ENCODE results near the gene CCDC177.
"Not testable (repeated sequence)": the region's sequence is repeated elsewhere in the genome, so short reads cannot be mapped to it uniquely, and the experiment has no call there.

The CCDC177 gene

DNA sequence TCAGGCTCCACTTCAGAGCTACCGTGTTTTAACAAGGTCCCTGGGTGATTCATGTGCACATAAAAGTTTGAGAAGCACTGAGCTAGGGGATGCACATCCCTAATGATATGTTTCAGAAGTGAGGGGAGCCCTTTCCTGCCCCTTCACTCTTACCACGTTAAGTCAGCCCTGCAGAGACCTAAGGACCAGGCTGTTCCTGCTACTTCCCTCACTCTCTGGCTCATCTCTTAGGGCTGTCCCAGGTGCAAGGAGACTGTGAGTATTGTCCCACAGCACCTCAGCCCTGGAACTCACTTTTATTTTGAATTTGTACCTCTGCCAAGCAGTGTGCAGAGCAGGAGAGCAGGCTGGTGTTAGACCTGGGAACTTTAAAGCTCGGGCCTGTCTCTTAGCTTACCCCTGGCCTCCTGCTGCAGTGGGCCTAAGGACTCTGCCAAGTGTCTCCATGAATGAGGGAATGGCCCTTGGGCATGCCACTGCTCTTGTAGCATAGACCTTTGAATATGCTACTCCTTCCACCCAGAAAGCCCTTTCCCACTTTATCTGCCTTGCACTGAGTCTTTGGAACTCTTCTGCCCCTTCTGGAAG lies 25.7 kb upstream of the CCDC177 start:
- no peak for DNase-seq (ENCODE audit: low read depth in 2 of 2)

DNA sequence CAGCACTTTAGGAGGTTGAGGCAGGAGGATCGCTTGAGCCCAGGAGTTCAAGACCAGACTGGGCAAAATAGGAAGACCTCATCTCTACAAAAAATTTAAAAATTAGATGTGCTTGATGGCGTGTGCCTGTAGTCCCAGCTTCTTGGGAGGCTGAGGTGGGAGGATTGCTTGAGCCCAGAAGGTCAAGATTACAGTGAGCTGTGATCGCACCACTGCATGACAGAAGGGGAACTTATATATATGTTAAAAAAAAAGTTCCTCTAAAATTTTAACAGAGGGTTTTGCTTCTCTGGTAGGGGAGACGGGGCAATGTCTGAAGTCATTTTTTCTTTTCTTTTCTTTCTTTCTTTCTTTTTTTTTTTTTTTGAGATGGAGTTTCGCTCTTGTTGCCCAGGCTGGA lies 24.8 kb upstream of the CCDC177 start:
- DNase-seq (ENCODE audit: low read depth in 2 of 2), result not testable (repeated sequence)

DNA sequence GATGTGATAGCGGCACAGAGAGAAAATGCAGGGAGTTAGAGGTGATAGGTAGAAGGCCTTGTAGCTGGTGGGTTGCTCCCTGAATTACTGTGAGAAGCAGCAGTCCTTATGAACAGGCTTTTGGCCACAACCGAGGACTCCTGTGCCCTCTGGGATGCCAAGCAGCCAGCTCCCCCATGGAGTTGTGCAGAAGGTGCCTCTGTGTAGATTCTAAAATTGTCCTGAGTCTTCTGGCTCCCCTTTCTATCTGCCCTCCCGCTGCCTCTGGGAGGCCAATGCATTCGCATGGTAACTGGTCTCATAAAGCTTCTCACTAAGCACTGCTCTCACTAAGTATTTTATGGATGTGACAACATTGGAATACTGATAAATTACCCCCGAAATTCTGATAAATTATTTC lies 20.7 kb upstream of the CCDC177 start:
- DNase-seq (ENCODE audit: low read depth in 2 of 2), result no peak

DNA sequence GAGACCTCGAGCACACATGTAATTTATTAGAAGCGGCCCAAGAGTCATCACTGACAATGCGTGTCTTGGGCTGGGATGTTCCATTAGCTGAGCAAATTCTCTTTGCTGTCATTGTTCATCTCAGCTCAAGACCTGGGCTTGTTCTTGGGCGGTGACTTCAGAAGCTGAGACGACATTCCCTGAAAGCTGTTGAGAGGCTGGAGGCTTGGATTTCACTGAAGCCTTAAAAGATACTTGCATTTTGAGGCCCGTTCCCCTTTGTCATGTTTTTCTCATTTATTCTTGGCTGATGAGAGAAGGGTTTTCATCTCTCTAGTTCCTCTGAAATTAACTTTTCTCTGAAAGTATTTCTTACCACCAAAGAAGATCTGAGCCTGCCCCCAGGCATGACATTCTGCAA lies 20.2 kb upstream of the CCDC177 start:
- DNase-seq (ENCODE audit: low read depth in 2 of 2), result no peak

DNA sequence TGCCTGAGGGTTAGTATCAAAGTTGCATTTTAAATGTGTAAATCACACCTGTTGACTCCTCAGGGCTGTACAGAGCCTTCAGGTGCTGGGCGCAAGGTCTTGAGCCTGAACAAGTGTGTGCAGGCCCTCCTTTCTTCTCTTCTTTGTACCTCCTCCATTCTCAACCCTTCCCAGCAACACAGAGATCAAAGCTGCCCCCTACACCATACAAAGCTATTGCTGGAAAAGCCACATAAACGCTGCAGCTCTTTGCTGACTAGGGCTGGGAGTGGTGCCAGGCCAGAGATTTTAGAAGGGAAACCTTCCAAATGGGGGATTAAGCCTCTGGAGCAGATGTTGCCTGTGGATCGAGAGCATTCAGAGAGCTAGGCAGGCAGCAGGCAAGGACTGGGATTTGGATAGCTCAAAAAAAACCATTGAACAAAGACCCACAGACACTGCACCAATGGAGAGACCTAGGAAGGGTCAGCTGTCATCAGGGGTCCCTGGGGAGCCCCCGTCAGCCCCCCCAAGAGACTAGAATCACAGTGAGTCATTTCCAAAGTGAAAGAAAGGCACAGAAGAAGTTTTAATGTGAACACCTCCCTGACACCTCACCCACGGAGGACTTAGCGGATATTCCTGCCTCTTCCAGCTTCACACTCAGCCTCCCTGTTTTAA lies 18.5 kb upstream of the CCDC177 start:
- no peak for DNase-seq (ENCODE audit: low read depth in 2 of 2)

DNA sequence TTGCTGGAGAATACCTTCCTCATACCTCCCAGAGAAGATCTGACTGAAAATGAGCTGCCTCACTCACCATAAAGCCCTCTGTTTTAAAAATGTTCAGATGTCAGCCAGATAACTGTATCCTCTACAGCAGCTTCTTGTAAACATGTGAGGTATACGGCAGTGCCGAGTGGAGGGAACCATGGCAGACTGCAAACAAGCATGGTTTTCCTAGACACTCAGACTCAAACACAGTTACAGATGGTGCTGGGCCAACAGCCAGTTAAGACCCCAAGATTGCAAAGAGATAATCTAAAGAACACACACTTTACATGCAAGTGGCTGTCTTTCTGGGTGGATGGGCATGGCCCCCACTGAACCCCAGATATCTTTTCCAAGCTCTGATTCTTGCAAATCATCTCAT lies 16.6 kb upstream of the CCDC177 start:
- DNase-seq (ENCODE audit: low read depth in 2 of 2), result no peak

DNA sequence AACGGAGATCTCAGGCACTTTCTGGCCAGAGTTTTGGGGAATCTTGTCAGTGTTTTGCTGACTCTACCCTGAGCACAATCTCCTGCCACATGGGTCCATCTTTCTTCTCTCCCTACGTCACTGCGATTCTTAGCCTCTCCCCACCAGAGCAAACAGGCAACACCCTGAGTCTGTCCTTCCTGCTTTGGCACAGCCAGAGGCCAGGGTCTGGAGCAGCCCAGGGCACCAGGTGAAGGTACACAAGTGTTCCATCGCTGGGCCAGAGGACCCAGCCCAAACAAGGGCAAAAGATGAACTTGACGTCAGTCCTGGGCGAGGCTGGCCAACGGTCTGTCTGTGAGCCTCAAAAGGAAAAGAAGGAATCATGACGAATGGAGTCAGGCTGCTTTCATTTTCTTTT lies 12.7 kb upstream of the CCDC177 start:
- no peak for DNase-seq (ENCODE audit: low read depth in 2 of 2)

DNA sequence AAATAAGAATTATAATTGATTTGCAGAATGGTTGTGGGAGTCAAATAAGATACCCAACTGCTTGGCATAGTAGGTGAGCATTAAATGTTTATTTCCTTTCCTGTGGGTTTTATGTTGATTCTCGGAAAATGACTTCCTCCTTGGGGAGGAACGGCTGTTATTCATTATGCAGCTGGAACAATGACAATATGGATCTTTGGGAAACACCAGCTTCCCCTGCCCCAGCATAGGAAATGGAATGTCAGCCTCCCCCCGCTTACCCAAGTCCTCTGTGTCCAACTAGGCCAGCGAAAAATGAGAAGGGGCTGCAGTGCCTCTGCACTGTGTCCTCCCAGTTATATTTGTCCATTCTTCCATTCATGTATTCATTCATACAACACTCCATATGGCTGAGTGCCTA lies 11.7 kb upstream of the CCDC177 start:
- no peak for DNase-seq (ENCODE audit: low read depth in 2 of 2)

DNA sequence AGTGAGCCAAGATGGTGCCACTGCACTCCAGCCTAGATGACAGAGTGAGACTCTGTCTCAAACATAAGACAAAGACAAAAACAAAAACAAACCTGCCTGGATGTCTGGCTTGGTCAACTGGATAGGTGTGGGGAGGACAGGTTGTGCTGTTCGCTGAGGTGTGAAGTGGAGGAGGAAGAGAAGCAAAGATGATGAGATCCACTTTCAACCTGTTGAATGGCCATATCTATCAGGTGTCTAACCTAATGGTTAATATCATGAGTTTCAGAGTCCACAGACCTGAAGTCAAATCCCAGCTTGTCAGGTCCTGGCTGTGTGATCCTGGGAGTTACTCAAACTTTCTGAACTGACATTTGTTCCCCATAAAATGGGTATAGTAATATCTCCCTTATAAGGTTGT lies 9.7 kb upstream of the CCDC177 start:
- no peak for DNase-seq (ENCODE audit: low read depth in 2 of 2)

DNA sequence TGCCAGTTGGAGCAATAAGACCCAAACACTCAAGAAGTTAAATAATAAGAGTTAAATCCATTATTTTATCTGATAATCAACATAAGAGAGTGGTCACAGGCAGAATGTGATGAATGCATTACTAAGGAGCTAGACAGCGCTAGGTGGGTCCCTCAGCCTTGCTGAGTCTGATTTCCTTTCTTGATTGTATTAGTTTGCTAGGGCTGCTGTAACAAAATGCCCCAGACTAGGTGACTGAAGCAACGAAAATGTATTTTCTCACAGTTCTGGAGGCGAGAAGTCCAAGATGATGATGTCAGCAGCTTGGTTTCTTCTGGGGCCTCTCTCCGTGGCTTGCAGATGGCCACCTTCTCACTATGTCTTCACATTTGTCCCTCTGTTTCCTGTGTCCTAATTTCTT lies 8.2 kb upstream of the CCDC177 start:
- no peak for DNase-seq (ENCODE audit: low read depth in 2 of 2)

DNA sequence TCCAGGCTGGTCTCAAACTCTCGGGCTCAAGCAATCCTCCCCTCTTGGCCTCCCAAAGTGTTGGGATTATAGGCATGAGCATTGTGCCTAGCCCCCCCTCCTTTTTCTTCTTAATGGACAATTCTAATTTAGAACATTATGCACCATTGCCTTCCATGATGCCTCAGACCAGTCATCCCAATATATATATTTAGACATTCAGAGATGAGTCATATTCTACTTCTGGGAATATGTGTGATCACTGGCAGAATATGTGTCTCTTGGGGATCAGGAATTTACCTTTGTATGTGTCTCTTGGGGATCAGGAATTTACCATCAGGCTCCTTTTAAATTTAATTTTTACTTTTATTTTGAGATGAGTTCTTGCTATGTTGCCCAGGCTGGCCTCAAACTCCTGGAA lies 7.5 kb upstream of the CCDC177 start:
- DNase-seq (ENCODE audit: low read depth in 2 of 2), result no peak

DNA sequence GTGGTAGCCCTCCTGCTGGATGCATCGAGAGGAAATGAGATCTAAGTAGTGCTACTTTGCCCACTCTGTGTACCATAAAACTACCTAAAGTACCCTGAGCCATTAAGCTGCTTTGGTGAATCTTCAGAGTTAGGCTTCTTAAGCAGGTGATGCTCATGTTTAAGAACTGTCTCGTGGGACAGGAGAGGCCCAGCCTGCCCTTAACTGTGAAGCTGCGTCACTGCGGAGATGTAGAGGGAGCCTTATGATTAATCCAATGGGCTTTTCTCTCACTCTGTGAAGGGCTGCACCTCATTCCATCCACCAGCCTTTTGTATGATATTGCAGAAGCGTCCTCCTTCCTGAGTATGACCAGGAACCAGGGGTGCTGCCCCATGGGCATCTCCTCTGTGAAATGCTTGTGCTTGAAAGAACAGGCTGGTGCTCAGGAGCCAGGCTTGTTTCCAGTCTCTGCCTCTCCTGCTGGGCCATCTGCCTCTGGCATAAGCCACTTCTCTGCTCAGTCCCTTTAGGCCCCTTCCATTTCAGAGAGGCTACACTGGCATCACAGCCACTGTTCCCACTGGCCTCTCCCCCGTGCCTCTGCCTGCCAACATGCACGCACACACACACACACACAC lies 6.8 kb upstream of the CCDC177 start:
- DNase-seq (ENCODE audit: low read depth in 2 of 2), result no peak

DNA sequence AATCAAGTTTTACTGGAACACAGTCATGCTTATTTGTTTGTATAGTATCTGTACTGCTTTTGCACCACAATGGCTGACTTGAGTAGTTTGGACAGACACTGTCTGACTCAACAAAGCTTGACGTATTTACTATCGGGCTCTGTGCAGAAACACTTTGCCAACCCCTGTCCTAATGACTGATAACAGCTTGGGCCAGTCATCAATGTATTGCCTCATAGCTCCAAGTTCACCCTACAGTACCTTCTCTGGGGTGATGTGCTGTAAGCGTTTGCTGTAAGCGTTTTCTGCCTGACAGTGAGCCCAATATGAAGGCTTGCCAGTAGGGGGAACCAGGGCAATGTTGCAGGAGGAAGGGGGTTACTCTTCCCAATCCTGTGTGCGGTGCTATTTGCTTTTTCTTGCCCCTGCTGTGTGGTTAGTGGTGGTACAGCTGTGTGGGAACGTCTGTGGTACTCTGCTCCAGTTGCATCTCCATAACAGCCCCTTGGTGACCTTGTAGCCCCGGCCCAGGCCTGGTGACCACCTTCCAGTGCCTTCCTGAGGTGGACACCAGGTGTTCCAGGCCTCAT lies 5.4 kb upstream of the CCDC177 start:
- DNase-seq (ENCODE audit: low read depth in 2 of 2), result no peak

DNA sequence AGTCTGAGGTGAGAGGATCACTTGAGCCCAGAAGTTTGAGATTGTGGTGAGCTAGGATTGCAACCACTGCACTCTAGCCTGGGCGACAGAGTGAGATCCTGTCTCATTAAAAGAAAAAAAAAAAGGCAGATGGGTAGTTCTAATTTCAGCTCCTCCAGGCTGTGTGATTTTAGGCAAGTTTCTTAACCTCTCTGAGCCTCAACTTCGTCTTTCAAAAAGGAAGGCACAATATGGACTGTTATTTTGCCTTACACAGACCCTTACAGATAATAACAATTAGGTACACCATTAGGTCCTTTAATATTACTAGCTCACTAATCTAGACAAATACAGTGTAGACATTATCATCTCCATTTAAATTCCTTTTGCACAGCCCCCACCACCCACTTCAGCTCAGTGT lies 4.8 kb upstream of the CCDC177 start:
- no peak for DNase-seq (ENCODE audit: low read depth in 2 of 2)

DNA sequence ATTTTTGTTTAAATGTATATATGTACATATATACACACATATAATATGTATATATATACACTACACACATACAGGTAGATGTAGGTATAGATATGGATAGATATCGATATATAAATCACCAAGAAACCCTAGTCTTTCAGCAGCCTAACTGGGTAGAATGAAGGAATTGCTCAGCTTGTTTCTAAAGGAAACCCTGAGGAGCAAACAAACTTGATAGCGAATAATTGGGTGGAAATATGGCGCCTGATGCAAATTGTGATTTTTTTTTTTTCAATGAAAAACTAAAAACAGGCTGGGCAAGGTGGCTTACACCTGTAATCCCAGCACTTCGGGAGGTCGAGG lies 254 bp upstream of the CCDC177 start:
- no peak for DNase-seq (ENCODE audit: low read depth in 2 of 2)

DNA sequence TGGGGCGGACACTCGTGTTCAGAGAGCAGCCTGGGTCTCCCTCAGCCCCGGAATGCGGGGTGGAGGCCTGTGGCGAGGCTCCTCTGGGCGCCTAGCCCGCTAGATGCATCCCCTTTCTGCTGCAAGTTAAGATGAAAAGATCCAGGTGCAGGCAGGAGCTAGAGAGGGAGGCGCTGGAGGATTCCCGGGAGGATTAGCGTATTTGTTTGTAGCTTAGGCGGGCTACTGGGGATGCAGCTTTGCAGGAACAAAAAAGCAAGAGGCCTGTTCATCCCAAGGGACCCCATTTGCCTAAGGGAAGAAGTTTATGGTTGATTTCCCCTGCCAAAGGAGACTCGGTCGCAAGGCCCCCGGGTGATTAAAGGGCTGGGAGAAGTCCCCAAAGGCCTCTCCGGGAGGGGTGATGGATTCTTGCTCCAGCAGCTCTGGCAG lies 824 bp downstream of the CCDC177 start:
- no peak for DNase-seq (ENCODE audit: low read depth in 2 of 2)

DNA sequence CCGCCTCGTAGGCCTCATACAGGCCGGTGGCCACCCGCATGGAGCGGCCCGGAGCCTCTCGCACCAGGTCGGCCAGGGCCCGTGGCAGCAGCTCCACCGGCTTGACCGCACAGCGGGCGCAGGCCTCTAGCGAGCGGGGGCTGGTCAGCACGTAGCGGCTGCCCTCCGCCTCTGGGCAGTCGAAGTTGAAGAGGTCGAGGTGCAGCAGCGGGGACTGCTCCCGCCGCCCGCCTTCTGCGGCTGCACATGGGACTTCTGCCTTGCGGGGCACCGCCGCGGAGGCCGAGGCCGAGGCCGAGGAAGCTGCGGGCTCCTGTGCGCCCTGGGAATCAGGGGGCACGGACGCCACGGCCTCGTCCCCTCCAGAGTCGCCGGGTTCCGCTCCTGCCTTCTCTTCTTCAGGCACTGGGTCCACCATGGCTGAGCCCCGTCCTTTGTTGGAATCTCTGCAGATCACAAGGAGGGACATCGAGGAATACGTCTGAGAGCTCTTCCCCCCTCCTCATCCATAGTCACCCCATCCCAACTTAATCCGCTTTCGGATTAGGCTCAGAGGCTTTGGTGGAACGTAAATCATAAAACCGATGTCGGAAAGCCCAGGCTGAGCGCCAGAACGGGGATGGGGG lies 1.4 kb downstream of the CCDC177 start:
- DNase-seq (ENCODE audit: low read depth in 2 of 2), result no peak

DNA sequence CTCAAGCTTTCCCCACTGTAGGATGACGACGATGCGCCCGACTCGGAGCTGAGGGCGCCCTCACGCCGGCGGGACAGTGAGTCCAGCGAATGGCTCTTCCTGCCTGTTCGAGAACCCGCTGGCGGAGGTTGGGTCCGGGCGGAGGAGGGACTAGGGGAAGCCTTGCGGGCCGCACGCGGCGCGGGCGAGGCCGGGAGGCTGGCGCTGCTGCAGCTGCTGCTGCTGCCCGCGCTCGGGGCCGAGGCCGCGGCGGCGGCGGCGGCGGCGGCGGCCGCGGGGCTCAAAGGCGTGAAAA lies 1.9 kb downstream of the CCDC177 start:
- no peak for DNase-seq (ENCODE audit: low read depth in 2 of 2)

DNA sequence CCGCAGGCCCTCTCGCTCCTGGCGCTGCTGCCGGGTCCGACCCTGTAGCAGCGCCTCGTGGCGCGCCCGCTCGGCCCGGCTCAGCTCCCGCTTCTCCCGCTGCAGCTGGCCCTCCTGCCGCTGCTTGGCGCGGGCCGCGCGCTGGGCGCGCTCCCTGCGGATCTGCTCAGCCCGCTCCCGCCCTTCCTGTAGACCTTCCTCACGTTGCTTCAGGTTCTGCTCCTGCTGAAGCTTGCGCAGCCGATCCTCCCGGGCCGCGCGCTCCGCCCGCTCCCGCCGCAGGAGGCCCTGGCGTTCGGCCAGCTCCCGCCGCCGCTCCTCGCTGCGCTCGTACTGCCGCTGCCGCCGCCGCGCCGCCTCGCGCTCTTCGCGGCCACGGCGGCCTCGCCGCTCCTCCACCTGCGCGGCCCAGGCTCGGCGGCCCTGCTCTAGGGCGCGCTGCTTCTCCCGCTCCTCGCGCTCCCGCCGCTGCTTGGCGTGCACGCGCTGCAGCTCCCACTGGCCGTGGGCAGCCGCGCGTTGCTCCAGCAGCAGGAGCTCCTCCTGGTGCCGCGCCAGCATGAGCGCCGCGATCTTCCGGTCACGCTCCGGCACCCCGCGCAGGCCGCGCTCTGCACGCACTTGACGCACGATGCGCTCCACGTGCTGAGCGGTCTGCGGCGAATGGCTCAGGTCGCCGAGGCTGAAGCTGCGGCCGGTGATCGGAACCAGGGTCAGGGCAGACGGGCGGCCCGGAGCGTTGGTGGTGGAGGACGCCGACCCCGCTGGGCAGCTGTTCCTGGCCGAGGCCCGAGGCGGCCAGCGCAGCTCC lies 2.4 kb downstream of the CCDC177 start:
- no peak for DNase-seq (ENCODE audit: low read depth in 2 of 2)

DNA sequence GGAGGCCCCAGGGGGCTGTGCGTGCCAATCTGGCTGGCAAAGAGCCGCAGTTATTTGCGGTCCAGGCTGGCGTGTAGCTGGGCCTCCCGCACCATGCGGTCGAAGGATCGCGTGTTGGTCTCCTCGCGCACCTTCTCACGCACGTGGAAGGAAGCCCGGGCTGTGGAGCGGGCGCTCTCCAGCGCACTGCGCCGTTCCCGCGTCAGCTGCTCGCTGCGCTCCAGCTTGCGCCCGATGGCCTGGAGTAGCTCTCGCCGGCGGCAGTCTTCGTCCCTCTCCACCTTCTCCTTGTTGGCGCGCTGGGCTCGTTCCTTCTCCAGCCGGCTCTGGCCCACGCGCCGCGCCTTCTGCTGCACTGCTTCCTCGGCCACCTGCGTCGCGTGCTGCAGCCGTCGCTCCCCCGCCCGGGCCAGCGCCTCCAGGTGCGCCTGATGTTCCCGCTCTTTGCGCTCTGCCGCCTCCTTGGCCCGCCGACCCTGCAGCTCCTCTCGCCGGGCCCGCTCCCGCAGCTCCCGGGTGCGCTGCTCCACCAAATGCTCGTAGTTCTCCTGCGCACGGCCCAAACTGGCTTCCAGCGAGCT lies 3.1 kb downstream of the CCDC177 start:
- DNase-seq (ENCODE audit: low read depth in 2 of 2), result no peak

DNA sequence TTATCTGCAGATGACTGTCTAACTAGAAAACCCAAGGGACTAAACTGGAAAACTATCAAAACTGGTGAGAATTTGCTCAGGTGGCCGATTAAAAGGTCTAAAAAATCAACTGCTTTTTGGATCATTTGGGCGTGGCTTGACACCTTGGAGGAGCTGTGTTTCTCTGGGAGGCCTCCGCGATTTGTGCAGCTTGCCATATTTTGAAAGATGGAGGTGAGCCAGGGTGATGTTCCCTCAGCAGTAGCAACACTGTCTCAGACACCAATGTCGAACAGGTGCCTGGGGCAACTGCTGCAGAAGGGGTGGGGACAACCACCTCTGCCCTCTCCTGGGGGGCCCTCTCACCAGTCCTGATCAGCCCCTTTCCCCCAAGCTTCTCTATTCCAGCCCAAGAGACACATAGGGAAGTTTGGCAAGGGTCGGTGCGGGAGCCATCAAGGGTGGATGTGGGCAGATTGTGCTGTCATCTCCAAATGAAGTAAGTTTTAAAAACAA lies 3.8 kb downstream of the CCDC177 start:
- DNase-seq (ENCODE audit: low read depth in 2 of 2), result no peak

DNA sequence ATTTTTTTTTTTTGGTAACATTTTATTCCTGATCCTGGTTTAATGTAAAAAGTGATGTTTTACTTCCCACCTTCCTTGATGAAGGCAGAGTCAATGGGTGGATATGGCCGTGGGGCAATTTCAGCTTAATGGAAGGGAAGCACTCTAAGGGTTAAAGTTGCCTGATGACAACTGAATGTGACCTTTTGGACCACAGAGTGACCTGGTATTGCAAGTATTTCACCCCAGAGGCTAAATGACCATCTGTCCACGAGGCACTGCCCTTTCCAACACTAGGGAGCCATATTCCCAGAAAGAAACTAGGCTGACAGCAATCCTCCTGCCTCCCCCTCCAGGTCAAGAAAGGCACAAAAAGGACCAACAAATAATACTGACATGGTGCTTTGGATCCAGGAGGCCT lies 4.8 kb downstream of the CCDC177 start:
- no peak for DNase-seq (ENCODE audit: low read depth in 2 of 2)

Measured in stimulated activated CD8-positive, alpha-beta memory T cell treated with anti-CD3 and anti-CD28 coated beads, Interleukin-7, amount 100 ng/mL, for 4 hours (primary cell).